Measurements from ENCODE around the gene B9D2. TPM values are rescaled to one million over a fixed set of nuclear protein-coding genes. Genes with fewer than 3 reads are reported as not detected.
A peak's percentile ranks its signal among the peaks of the same experiment; 100 is the strongest.

B9D2 gene
- total RNA-seq, 2 donors from 2014 or later: 4.5 to 6.2 TPM

- Histone ChIP-seq H3K27ac (ENCODE audit: low read depth, low read length) (no peak overlapping the region), H3K27me3 (ENCODE audit: control insufficient read depth, insufficient read depth, low read length, poor library complexity, severe bottlenecking) (no peaks in the 10 kb centered on the region), H3K9ac (ENCODE audit: extremely low read depth, low read length, poor library complexity, severe bottlenecking) (no peak overlapping the region), H3K4me1 (ENCODE audit: control insufficient read depth, insufficient read depth, low read length) (no peaks in the 10 kb centered on the region), H3K4me3 (ENCODE audit: low read length) (no peak overlapping the region), H3K9me3 (ENCODE audit: control insufficient read depth, low read length) (no peaks in the 10 kb centered on the region), H3K36me3 (ENCODE audit: control insufficient read depth, insufficient read depth, low read length) (peaks cover 53% of the 10 kb centered on the region)
- no peak for TF ChIP-seq CTCF (conservative IDR thresholded peaks at IDR 0.05)
- Mint-ChIP-seq H3K4me1 (peaks cover 14% of the 10 kb centered on the region), H3K4me3 (no peak overlapping the region), H3K36me3 (ENCODE audit: low read depth) (peaks cover 52% of the 10 kb centered on the region), H3K27ac (no peak overlapping the region), H3K9me3 (no peaks in the 10 kb centered on the region), H3K27me3 (ENCODE audit: insufficient read depth) (no peaks in the 10 kb centered on the region)
- WGBS, 2 experiments (ENCODE audit: insufficient coverage in 1 of 2, insufficient read length in 1 of 2): 91 to 92% methylated on average over 9 to 16 of the region's 16 CpGs
- no peak for DNase-seq
Measured at GRCh38 chr19:41332000-41332399, 31.9 kb downstream of the B9D2 start.

- Mint-ChIP-seq H3K36me3 (ENCODE audit: low read depth) (peaks cover 50% of the 10 kb centered on the region), H3K27ac (no peak overlapping the region), H3K4me1 (peaks cover 20% of the 10 kb centered on the region), H3K4me3 (no peak overlapping the region), H3K9me3 (no peaks in the 10 kb centered on the region), H3K27me3 (ENCODE audit: insufficient read depth) (no peaks in the 10 kb centered on the region)
- peaks cover 47% of the 10 kb centered on the region for H3K36me3 ChIP-seq (ENCODE audit: control insufficient read depth, insufficient read depth, low read length)
- H3K9ac ChIP-seq (ENCODE audit: extremely low read depth, low read length, poor library complexity, severe bottlenecking): no peak overlapping the region
- peaks cover 4% of the 10 kb centered on the region for H3K4me1 ChIP-seq (ENCODE audit: control insufficient read depth, insufficient read depth, low read length)
- no peaks in the 10 kb centered on the region for H3K9me3 ChIP-seq (ENCODE audit: control insufficient read depth, low read length)
- no peak overlapping the region for H3K4me3 ChIP-seq (ENCODE audit: low read length)
- TF ChIP-seq CTCF (conservative IDR thresholded peaks at IDR 0.05): no peak
- 94 to 95% methylated on average over 11 to 47 of the region's 47 CpGs for WGBS, 2 experiments (ENCODE audit: insufficient coverage in 1 of 2, insufficient read length in 1 of 2)
- peak; percentile 58 for DNase-seq
- H3K27ac ChIP-seq (ENCODE audit: low read depth, low read length): no peak overlapping the region
- H3K27me3 ChIP-seq (ENCODE audit: control insufficient read depth, insufficient read depth, low read length, poor library complexity, severe bottlenecking): no peaks in the 10 kb centered on the region
Measured at GRCh38 chr19:41330946-41331678, 32.8 kb downstream of the B9D2 start.

DNA sequence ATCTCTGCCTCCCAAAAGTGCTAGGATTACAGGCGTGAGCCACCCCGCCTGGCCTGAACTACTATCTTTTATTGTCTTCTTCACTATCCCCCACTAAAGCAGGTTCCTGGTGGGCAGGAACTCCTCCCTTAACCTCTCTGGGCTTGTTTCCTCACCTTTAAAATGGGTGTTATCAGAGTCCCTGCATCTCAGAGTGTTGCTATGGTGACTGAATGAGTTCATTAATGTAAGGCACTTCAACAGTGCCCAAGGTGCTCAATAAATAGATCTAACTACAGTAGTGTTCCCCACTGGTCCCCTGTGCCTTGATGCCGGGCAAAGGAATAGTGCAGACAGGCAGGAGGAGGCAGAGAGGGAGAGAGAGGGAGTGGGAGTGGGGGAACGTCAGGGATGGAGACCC, 33.5 kb downstream of the B9D2 start:
- Histone ChIP-seq H3K36me3 (ENCODE audit: control insufficient read depth, insufficient read depth, low read length) (peaks cover 44% of the 10 kb centered on the region), H3K4me1 (ENCODE audit: control insufficient read depth, insufficient read depth, low read length) (peaks cover 11% of the 10 kb centered on the region), H3K27me3 (ENCODE audit: control insufficient read depth, insufficient read depth, low read length, poor library complexity, severe bottlenecking) (no peaks in the 10 kb centered on the region), H3K4me3 (ENCODE audit: low read length) (no peak overlapping the region), H3K27ac (ENCODE audit: low read depth, low read length) (no peak overlapping the region), H3K9ac (ENCODE audit: extremely low read depth, low read length, poor library complexity, severe bottlenecking) (no peak overlapping the region), H3K9me3 (ENCODE audit: control insufficient read depth, low read length) (no peaks in the 10 kb centered on the region)
- H3K4me3 Mint-ChIP-seq: no peak overlapping the region
- H3K9me3 Mint-ChIP-seq: no peaks in the 10 kb centered on the region
- no peak for TF ChIP-seq CTCF (conservative IDR thresholded peaks at IDR 0.05)
- 97 to 100% methylated on average over 1 to 4 of the region's 4 CpGs for whole genome bisulfite sequencing, 2 experiments (ENCODE audit: insufficient coverage in 1 of 2, insufficient read length in 1 of 2)
- H3K27me3 Mint-ChIP-seq (ENCODE audit: insufficient read depth): no peaks in the 10 kb centered on the region
- H3K27ac Mint-ChIP-seq: no peak overlapping the region
- peaks cover 48% of the 10 kb centered on the region for H3K36me3 Mint-ChIP-seq (ENCODE audit: low read depth)
- DNase-seq: no peak
- H3K4me1 Mint-ChIP-seq: peaks cover 22% of the 10 kb centered on the region
